ENCODE measurements around the gene OBSCN. TPM values are rescaled to one million over a fixed set of nuclear protein-coding genes. Genes with fewer than 3 reads are reported as not detected.
A peak's percentile ranks its signal among the peaks of the same experiment; 100 is the strongest.

The OBSCN gene
- total RNA-seq, 1 donor from 2014 or later, result 316 TPM

DNA sequence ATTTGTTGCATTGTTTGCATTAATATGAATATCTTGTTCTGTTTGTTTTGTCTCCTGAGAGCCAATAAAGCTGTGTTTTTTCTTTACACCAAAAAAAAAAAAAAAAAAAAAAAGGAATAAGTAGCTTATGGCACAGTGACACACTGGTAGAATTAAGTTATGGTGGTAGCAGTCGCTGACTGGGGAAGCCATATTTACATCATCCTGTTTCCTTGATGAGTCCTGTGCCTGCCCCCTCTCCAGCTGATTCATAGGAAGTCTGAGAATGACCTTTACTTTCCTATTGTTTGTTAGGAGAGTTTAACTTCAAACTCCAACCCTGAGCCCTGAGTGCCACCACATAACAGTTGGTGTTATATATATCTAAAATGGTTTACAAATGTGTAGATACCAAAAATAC is 62.2 kb downstream of the OBSCN start:
- no peak for DNase-seq
- H3K9me3 ChIP-seq (replicated peaks), result no peaks in the 10 kb centered on the region
- H3K27me3 ChIP-seq (ENCODE audit: low read depth), result no peaks in the 10 kb centered on the region
- peaks cover 65% of the 10 kb centered on the region for H3K36me3 ChIP-seq
- no peak overlapping the region for H3K27ac ChIP-seq (replicated peaks)
- TF ChIP-seq CTCF (IDR thresholded peaks at IDR 0.05; ENCODE audit: borderline replicate concordance), result no peak
- no peak overlapping the region for H3K4me3 ChIP-seq
- intact Hi-C loops (cut with micrococcal nuclease), result no loop called here
- H3K4me1 ChIP-seq, result peaks cover 41% of the 10 kb centered on the region

- intact Hi-C loops (cut with micrococcal nuclease), result no loop called here
- H3K36me3 ChIP-seq, result peaks cover 73% of the 10 kb centered on the region
- H3K4me1 ChIP-seq, result peaks cover 50% of the 10 kb centered on the region
- H3K4me3 ChIP-seq, result no peak overlapping the region
- no peaks in the 10 kb centered on the region for H3K9me3 ChIP-seq (replicated peaks)
- no peak for DNase-seq
- no peaks in the 10 kb centered on the region for H3K27me3 ChIP-seq (ENCODE audit: low read depth)
- H3K27ac ChIP-seq (replicated peaks), result peak overlapping the region; percentile 27
- no peak for TF ChIP-seq CTCF (IDR thresholded peaks at IDR 0.05; ENCODE audit: borderline replicate concordance)
Observed at GRCh38 chr1:228271701-228272251, 63.9 kb downstream of the OBSCN start.

- H3K9me3 ChIP-seq (replicated peaks), result no peaks in the 10 kb centered on the region
- peaks cover 45% of the 10 kb centered on the region for H3K4me1 ChIP-seq
- H3K4me3 ChIP-seq, result no peak overlapping the region
- intact Hi-C loops (cut with micrococcal nuclease), result no loop called here
- H3K27me3 ChIP-seq (ENCODE audit: low read depth), result no peaks in the 10 kb centered on the region
- TF ChIP-seq CTCF (IDR thresholded peaks at IDR 0.05; ENCODE audit: borderline replicate concordance), result no peak
- H3K36me3 ChIP-seq, result peaks cover 73% of the 10 kb centered on the region
- no peak overlapping the region for H3K27ac ChIP-seq (replicated peaks)
- no peak for DNase-seq
Observed at GRCh38 chr1:228272331-228272791, 64.5 kb downstream of the OBSCN start.

- Histone ChIP-seq H3K9me3 (replicated peaks) (no peaks in the 10 kb centered on the region), H3K36me3 (peaks cover 70% of the 10 kb centered on the region), H3K27ac (replicated peaks) (no peak overlapping the region), H3K4me3 (no peak overlapping the region), H3K27me3 (ENCODE audit: low read depth) (no peaks in the 10 kb centered on the region), H3K4me1 (peaks cover 38% of the 10 kb centered on the region)
- DNase-seq, result peak; percentile 22
- intact Hi-C loops (cut with micrococcal nuclease), result no loop called here
- no peak for TF ChIP-seq CTCF (IDR thresholded peaks at IDR 0.05; ENCODE audit: borderline replicate concordance)
Observed at GRCh38 chr1:228272831-228273571, 65.2 kb downstream of the OBSCN start.

GRCh38 chr1:228273720-228274451 is 66.0 kb downstream of the OBSCN start:
- intact Hi-C loops (cut with micrococcal nuclease), result no loop called here
- Histone ChIP-seq H3K27me3 (ENCODE audit: low read depth) (no peaks in the 10 kb centered on the region), H3K4me3 (no peak overlapping the region), H3K4me1 (peaks cover 29% of the 10 kb centered on the region), H3K9me3 (replicated peaks) (no peaks in the 10 kb centered on the region), H3K27ac (replicated peaks) (no peak overlapping the region), H3K36me3 (peaks cover 72% of the 10 kb centered on the region)
- TF ChIP-seq CTCF (IDR thresholded peaks at IDR 0.05; ENCODE audit: borderline replicate concordance), result no peak
- DNase-seq, result peak; percentile 15

Measured in left ventricle myocardium inferior (tissue), 1 donor.